Epithelial cell of esophagus (primary cell): ENCODE measurements around the gene PROZ.

Experiments
- DNase-seq: peaks from one replicate; pipeline ENCODE4 v3.0.0; 2010; ENCODE audit warnings: low read depth
- H3K4me3 ChIP-seq: 2 replicates; pipeline ENCODE4 v1.5.1; 2011; ENCODE audit warnings: mild to moderate bottlenecking, low read length, control low read depth
- CTCF ChIP-seq: IDR thresholded peaks from 2 replicates; pipeline ENCODE4 v1.5.1; 2011; ENCODE audit warnings: low read depth, mild to moderate bottlenecking, low read length, control low read depth, inconsistent platforms; ENCODE audit not compliant: insufficient read depth; ENCODE audit errors: missing control alignments

PROZ gene

GRCh38 chr13:113121928-113122471 lies 36.4 kb upstream of the PROZ start:
- no peak for DNase-seq
- H3K4me3 ChIP-seq: no peak overlapping the region
- TF ChIP-seq CTCF: no peak

GRCh38 chr13:113122550-113123225 lies 35.8 kb upstream of the PROZ start, which contains the start of gene F10:
F10 (plus strand) TSS chr13:113122799; CDS start chr13:113122856, 57 bp downstream.
- TF ChIP-seq CTCF: no peak
- H3K4me3 ChIP-seq: no peak within 1 kb of the TSS
- no peak for DNase-seq

- DNase-seq: no peak
- H3K4me3 ChIP-seq: no peak overlapping the region
- TF ChIP-seq CTCF: no peak
Measured at GRCh38 chr13:113123226-113124201, 34.9 kb upstream of the PROZ start.

- DNase-seq: no peak
- H3K4me3 ChIP-seq: no peak overlapping the region
- TF ChIP-seq CTCF: no peak
Measured at GRCh38 chr13:113124211-113124970, 34.1 kb upstream of the PROZ start.

GRCh38 chr13:113125506-113126264 lies 32.8 kb upstream of the PROZ start:
- TF ChIP-seq CTCF: no peak
- H3K4me3 ChIP-seq: no peak overlapping the region
- DNase-seq: no peak
